Smooth muscle cell (in vitro differentiated cells): Measurements from ENCODE around the gene STAT6. TPM values are rescaled to one million over a fixed set of nuclear protein-coding genes. Genes with fewer than 3 reads are reported as not detected.

Experiments used
- DNase-seq: peaks from one replicate; lab custom pipeline; 2025; ENCODE audit not compliant: unreplicated experiment; lab: John Stamatoyannopoulos, UW
- H2AFZ ChIP-seq: fragments of 200-600 bp; sonication (generic); 2 replicates; pipeline ENCODE4 v1.6.0; 2016; ENCODE audit warnings: antibody characterized with exemption, low read depth, mild to moderate bottlenecking
- H3F3A ChIP-seq: fragments of 200-600 bp; sonication (generic); 2 replicates; pipeline ENCODE4 v1.6.0; 2017; ENCODE audit warnings: antibody characterized with exemption, low read depth
- H3K27ac ChIP-seq: fragments of 200-600 bp; sonication (generic); 2 replicates; pipeline ENCODE4 v1.5.1; 2016; ENCODE audit warnings: low read depth, mild to moderate bottlenecking
- H3K27me3 ChIP-seq: fragments of 200-600 bp; sonication (generic); 2 replicates; pipeline ENCODE4 v1.6.1; 2016; ENCODE audit warnings: low read depth, mild to moderate bottlenecking
- H3K36me3 ChIP-seq: fragments of 200-600 bp; sonication (generic); 2 replicates; pipeline ENCODE4 v1.5.1; 2016; ENCODE audit warnings: low read depth
- H3K4me1 ChIP-seq: fragments of 200-600 bp; sonication (generic); 2 replicates; pipeline ENCODE4 v1.5.1; 2016; ENCODE audit warnings: low read depth
- H3K4me2 ChIP-seq: fragments of 200-600 bp; sonication (generic); 2 replicates; pipeline ENCODE4 v1.6.0; 2016; ENCODE audit warnings: mild to moderate bottlenecking
- H3K4me3 ChIP-seq: fragments of 200-600 bp; sonication (generic); 2 replicates; pipeline ENCODE4 v1.5.1; 2016; ENCODE audit warnings: mild to moderate bottlenecking
- H3K79me2 ChIP-seq: fragments of 200-600 bp; sonication (generic); 2 replicates; pipeline ENCODE4 v1.6.0; 2016; ENCODE audit warnings: low read depth, mild to moderate bottlenecking
- H3K9ac ChIP-seq: fragments of 200-600 bp; sonication (generic); 2 replicates; pipeline ENCODE4 v1.6.0; 2016; ENCODE audit warnings: low read depth
- H3K9me3 ChIP-seq: fragments of 200-600 bp; sonication (generic); replicated peaks from 2 replicates; pipeline ENCODE4 v1.5.1; 2016; ENCODE audit warnings: low read depth
- H4K20me1 ChIP-seq: fragments of 200-600 bp; sonication (generic); 2 replicates; pipeline ENCODE4 v1.6.0; 2016; ENCODE audit warnings: low read depth
- CTCF ChIP-seq: fragments of 200-600 bp; sonication (generic); IDR thresholded peaks from 2 replicates; pipeline ENCODE4 v1.5.1; 2017; ENCODE audit warnings: borderline replicate concordance, mild to moderate bottlenecking, antibody characterized with exemption; ENCODE audit not compliant: insufficient read depth, poor library complexity, severe bottlenecking
- WGBS: methylation state at CpG from one replicate; pipeline ENCODE4 v1.1.7; 2016; ENCODE audit warnings: low lambda C conversion rate; 5-methylcytosine and 5-hydroxymethylcytosine counted together
- polyA plus RNA-seq: library from polyadenylated mRNA; unstranded; fragments of >200 nt; fragmentation: Nextera tagmentation; extraction: Ambion mirVana; gene quantifications from 2 replicates; pipeline ENCODE4 v1.2.1, GENCODE V29; 2016
- total RNA-seq: library from RNA; depleted of rRNA; stranded (reverse); fragments of >200 nt; gene quantifications from 2 replicates; pipeline ENCODE4 v1.2.3, GENCODE V29; 2014

STAT6 gene
- total and polyA plus RNA-seq, 2 experiments from 2014 or later: 38.7 to 39.1 TPM

GRCh38 chr12:57129321-57129842 is 18.2 kb upstream of the STAT6 start:
- H3K27me3 ChIP-seq: no peaks in the 10 kb centered on the region
- no peak for DNase-seq
- TF ChIP-seq CTCF: no peak
- peak overlapping the region; percentile 100 for H3K4me2 ChIP-seq
- peaks cover 51% of the 10 kb centered on the region for H4K20me1 ChIP-seq
- H3K9me3 ChIP-seq: no peaks in the 10 kb centered on the region
- 3% methylated on average over 10 of the region's 12 CpGs for WGBS
- H3K36me3 ChIP-seq: no peaks in the 10 kb centered on the region
- H3F3A ChIP-seq: peaks cover 13% of the 10 kb centered on the region
- peak overlapping the region; percentile 92 for H3K27ac ChIP-seq
- peak overlapping the region; percentile 97 for H3K4me3 ChIP-seq
- H3K4me1 ChIP-seq: peaks cover 40% of the 10 kb centered on the region
- no peak overlapping the region for H2AFZ ChIP-seq
- H3K79me2 ChIP-seq: peaks cover 60% of the 10 kb centered on the region
- H3K9ac ChIP-seq: peak overlapping the region; percentile 79

GRCh38 chr12:57128519-57129247 is 17.5 kb upstream of the STAT6 start:
- no peaks in the 10 kb centered on the region for H3K27me3 ChIP-seq
- peaks cover 13% of the 10 kb centered on the region for H3F3A ChIP-seq
- peaks cover 44% of the 10 kb centered on the region for H4K20me1 ChIP-seq
- H3K4me1 ChIP-seq: peaks cover 37% of the 10 kb centered on the region
- no peaks in the 10 kb centered on the region for H3K36me3 ChIP-seq
- peak overlapping the region; percentile 100 for H3K4me2 ChIP-seq
- peak overlapping the region; percentile 97 for H3K4me3 ChIP-seq
- H3K79me2 ChIP-seq: peaks cover 53% of the 10 kb centered on the region
- no peak overlapping the region for H2AFZ ChIP-seq
- DNase-seq: no peak
- 3% methylated on average over 10 of the region's 35 CpGs for whole genome bisulfite sequencing
- H3K27ac ChIP-seq: peak overlapping the region; percentile 92
- TF ChIP-seq CTCF: no peak
- no peaks in the 10 kb centered on the region for H3K9me3 ChIP-seq
- H3K9ac ChIP-seq: peak overlapping the region; percentile 79

GRCh38 chr12:57127726-57128518 is 16.8 kb upstream of the STAT6 start, which contains the start of gene LRP1:
Gene LRP1, plus strand, starts transcription at chr12:57128483. Its CDS starts 482 bp downstream, at chr12:57128965.
- Histone ChIP-seq H3K4me1 (peaks cover 34% of the 10 kb centered on the region), H3K9me3 (no peaks in the 10 kb centered on the region), H2AFZ (peak within 1 kb of the TSS; percentile 96), H3K36me3 (no peaks in the 10 kb centered on the region), H3K4me2 (peak within 1 kb of the TSS; percentile 100), H4K20me1 (peaks cover 37% of the 10 kb centered on the region), H3F3A (peaks cover 13% of the 10 kb centered on the region), H3K79me2 (peaks cover 47% of the 10 kb centered on the region), H3K9ac (peak within 1 kb of the TSS; percentile 91), H3K4me3 (peak within 1 kb of the TSS; percentile 97), H3K27ac (peak within 1 kb of the TSS; percentile 92), H3K27me3 (no peaks in the 10 kb centered on the region)
- peak; percentile 95 for DNase-seq
- no peak for TF ChIP-seq CTCF
- under 1% methylated on average over 18 of the region's 57 CpGs for WGBS
